NCI-H1694 treated with DMSO at 0.1 percent for 48 hours (cell line): ENCODE results near the gene ZNF446.
"Not testable (repeated sequence)": the region's sequence is repeated elsewhere in the genome, so short reads cannot be mapped to it uniquely, and the experiment has no call there.

Source experiments
- DNase-seq: peaks from one replicate; lab custom pipeline; 2025; lab: John Stamatoyannopoulos, UW

The ZNF446 gene

GRCh38 chr19:58475714-58476497 is at the start of gene ZNF446:
Gene ZNF446 (plus strand): TSS chr19:58476352. CDS start chr19:58477219, 867 bp downstream.
- DNase-seq, result peak; percentile 94

- DNase-seq, result no peak
Measured at GRCh38 chr19:58428617-58429016, 47.5 kb upstream of the ZNF446 start.

DNA sequence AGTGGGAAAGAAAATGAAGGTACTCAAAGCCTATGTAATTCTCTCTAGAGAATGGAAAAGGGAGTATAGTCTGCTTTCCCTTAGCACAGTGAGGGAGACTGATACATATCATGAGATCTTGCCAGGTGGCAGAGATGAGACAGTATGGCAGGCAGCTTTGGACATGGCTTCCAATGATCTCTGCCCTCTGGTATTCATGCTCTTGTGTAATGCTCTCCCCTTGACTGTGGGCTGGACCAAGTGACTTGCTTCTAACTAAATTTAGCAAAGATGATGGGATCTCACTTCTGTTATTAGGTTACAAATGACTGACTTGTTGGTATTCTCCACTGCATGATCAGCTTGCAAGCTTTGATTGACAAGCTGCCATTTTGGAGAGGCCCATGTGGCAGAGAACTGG is 46.4 kb upstream of the ZNF446 start:
- DNase-seq, result no peak

DNA sequence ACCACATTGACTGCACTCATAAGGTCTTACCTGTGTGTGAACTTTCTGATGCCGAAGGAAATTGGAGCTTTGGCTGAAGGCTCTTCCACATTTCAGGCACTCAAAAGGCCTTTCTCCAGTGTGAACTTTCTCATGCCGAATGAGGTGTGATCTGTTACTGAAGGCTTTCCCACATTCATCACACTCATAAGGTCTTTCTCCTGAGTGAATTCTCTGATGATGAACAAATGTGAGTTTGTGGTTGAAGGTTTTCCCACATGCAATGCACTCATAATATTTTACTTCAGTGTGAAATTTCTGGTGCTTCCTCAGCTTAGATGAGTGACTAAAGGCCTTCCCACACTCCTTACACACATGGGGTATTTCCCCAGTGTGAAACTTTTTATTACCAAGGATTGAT is 41.9 kb upstream of the ZNF446 start:
- DNase-seq, result no peak

DNA sequence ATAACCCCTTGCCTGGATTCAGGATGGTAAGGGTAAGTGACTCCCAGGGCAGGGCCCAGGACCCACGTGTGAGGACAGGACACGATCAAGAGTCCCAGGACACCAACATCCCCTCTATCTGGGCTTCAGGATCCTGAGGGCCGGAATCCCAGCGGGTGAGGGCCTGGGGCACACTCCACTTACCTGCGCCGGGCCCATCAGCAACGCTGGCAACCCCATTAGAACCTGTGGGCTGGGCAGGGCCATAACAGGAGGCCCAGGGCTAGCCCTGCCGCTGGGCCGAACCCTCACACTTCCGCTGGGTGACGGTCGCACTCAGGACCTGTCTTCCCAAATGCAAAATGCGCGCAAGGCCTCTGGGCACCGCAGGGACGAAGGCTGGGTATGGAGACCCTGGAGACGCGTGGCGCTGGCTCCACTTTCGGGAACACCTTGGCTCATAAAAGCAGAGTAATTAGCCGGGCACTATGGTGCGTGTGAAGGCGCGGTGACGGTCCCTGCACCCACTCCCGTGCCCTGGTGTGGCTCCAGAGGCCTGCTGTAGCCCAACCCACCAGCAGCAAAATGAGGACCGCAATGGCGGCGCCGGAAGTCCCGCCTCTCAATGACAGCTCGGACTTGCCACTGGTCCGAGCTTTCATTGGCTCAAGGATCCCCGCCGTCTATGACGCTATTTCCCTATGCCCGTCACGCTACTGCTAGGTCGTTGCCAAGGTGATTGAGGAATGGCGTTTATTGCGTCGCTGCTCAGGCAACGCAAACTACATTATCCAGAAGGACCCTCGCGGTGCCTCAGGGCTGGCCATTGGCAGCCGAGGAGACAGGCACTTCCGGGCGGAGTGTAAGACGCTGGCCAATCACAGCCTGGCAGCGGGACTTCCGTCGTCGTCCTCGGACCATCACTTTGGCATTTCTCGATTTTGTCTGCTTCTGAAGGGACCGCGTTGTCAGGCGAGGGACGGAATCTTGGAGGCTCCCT is 36.3 kb upstream of the ZNF446 start, which contains the start of gene ZNF132:
Gene ZNF132 (minus strand): TSS at position 578 of the 979 bp plus-strand sequence. CDS start 332 bp downstream, at position 246.
- no peak for DNase-seq

DNA sequence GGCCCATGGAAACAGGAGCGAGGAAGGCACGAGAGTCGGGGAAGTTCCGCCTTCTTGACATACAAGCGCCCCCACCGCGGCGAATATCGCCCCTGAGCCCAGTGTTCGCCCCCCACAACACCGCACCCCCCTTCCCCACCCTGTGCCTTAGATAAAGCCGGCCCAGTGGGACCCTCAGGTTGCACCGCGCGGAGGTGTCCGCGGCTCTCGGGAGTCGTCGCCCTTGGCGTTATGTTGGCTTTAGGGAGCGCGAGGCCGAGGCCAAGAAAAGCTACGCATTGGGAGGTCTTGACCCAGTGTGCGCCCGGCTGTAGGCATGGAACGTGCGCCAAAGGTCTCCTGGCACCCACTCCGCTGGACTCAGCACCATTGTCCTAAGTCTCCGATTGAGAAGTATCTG is 35.6 kb upstream of the ZNF446 start:
- DNase-seq, result no peak

GRCh38 chr19:58442986-58443385 is 33.2 kb upstream of the ZNF446 start:
- not testable (repeated sequence) for DNase-seq

GRCh38 chr19:58448860-58449259 is 27.3 kb upstream of the ZNF446 start:
- not testable (repeated sequence) for DNase-seq

- DNase-seq, result not testable (repeated sequence)
Measured at GRCh38 chr19:58449980-58450379, 26.2 kb upstream of the ZNF446 start.

DNA sequence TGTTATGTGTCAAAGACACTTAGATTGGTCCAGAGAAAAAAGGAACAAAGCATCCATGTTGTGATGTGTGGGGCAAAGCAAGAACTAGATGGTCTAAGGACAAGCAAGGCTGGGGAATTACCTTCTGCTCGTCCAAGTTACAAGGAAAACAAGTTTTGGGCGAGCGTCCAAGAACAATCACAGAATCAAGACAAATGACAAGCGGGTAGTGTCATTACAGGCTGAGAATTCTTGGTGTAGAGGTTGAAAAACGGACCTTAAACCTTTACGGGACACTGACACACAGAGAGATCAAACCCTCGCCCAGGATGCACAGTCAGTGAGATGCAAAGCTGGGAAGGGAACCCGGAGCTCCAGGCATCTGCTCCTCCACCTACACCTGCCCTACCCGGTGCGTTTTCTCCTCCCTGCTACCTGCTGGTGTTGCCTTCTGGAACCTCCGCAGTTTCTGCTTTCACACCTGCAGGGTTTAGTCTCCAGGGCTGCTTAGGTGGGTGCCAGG is 25.2 kb upstream of the ZNF446 start:
- DNase-seq, result no peak

GRCh38 chr19:58451358-58452101 is 24.6 kb upstream of the ZNF446 start, which contains the start of gene ZNF324B:
Gene ZNF324B (plus strand): TSS chr19:58451622. CDS start chr19:58453702, 2,080 bp downstream.
- peak; percentile 94 for DNase-seq

- no peak for DNase-seq
Measured at GRCh38 chr19:58453743-58454142, 22.4 kb upstream of the ZNF446 start.

- no peak for DNase-seq
Measured at GRCh38 chr19:58455306-58455705, 20.8 kb upstream of the ZNF446 start.

- no peak for DNase-seq
Measured at GRCh38 chr19:58456111-58456510, 20.0 kb upstream of the ZNF446 start.

GRCh38 chr19:58460039-58460438 is 16.1 kb upstream of the ZNF446 start:
- no peak for DNase-seq

GRCh38 chr19:58466089-58466759 is 9.9 kb upstream of the ZNF446 start:
- DNase-seq, result no peak

DNA sequence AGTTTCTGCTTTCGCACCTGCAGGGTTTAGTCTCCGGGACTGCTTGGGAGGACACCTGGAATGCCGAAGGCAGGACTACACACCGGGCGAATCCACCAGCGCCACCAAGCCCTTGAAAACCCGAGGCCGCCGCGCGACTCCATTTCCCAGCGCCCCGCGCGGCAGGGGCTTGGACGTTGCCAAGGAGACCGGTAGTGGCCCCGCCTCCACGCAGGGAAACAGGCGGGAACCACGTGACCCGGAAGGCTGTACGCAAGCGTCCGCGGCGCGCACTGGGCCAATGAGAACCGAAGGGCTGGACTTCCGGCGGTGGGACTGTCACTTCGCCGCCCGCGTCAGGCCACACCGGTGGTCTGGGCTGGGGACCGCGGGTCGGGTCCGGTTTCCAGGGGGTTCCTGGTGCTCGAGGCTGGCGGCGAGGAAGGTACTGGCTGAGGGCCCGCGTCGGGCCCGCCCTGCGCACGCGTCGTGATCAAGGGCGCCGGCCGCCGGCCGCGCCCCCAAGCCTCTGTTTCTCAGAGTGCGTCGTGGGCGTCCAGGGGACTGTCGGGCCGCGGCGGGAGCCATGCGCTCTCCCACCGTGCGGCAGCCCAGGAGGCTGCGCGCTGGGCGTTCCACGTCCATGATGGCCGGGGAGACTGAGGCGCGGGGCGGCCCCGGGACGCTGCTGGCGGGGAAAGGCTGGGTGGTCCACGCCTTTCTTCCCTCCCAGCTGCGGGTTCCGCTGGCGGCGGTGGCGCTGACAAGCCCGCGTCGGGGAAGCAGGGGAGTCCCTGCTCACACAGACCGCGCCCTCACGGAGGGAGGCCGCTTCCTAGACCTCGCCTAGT is 9.2 kb upstream of the ZNF446 start, which contains the start of gene ZNF324:
Gene ZNF324 (plus strand): TSS at position 321 of the 830 bp plus-strand sequence. CDS start 2,106 bp downstream, outside the sequence.
- peak; percentile 88 for DNase-seq

DNA sequence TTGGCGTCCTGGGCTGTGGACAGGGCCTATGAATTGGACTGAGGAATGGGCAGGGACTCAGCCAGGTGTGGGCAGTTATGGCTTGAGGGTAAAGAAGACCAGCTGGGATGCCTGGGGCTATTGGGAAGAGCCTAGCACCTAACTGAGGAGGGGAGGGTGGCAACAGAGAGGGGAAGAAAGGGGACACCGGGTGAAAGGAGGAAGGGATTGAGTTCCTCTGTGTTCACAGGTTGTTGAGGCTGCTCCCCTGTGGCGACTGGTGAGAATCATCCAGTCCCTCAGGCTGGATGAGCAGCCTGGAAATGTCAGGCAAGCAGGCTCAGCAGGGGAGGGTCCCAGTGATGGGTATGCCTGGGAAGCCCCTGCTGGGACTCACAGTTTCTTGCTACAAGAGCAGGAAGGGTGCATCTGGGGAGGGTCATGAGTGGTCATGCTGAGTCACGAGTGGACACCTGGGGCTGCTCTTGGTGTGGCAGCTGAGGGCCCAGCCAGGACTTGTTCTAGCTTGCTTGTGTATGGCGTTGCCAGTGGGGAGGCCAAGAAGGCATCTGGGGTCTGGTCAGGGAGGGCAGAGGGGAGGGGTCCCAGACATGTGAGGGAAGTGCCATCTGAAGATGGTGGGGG is 7.8 kb upstream of the ZNF446 start:
- DNase-seq, result no peak

DNA sequence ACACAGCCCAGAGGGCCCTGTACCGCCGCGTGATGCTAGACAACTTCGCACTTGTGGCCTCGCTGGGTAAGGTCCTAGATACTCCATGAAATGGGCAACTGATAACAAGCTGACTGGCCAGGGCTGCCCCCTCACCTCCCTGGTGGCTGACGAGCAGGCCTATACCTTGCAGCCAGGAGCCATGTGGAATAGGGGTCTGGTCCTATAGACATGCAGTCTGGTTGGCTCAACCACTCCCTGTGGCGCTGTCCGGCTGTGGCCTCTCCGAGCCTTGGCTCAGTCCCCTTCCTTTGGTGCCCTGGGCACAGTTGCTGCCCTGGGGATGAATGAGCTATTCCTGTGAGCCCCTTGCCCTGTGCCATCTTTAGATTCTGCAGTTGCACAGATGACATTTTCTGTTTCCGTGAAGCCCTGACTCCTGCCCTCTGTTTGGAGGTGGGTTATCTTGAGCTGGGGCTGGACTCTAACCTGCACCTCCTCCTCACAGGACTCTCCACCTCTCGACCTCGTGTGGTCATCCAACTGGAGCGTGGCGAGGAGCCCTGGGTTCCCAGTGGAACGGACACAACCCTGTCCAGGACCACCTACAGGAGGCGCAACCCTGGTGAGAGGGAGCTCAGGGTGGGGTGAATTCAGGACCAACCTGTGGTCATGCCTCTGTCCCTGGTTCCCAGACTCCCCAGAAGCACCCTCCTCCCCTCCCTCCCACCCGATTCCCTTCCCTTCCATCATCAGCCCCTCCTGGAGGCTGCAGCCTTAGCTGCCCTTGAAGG is 6.7 kb upstream of the ZNF446 start:
- DNase-seq, result no peak
